GM12878 (cell line): Measurements from ENCODE around the gene PRSS12.

ENCODE experiments used
- CTCF ChIP-seq, 3 experiments: IDR thresholded peaks in 2 of 3; conservative IDR thresholded peaks in 1 of 3; 2 replicates each; pipeline ENCODE4 v1.5.1; 2011; ENCODE audit warnings: low read depth in 3 of 3, low read length in 3 of 3, mild to moderate bottlenecking in 3 of 3, control low read depth in 2 of 3, moderate library complexity in 2 of 3, inconsistent platforms in 1 of 3, mixed read lengths in 1 of 3; ENCODE audit not compliant: control insufficient read depth in 2 of 3, insufficient read depth in 1 of 3; ENCODE audit errors: extremely low read depth in 1 of 3
- E4F1 ChIP-seq: fragments of 450-650 bp; IDR thresholded peaks from 2 replicates; pipeline ENCODE4 v1.6.1; 2018; ENCODE audit warnings: borderline replicate concordance, mild to moderate bottlenecking; ENCODE audit not compliant: partially characterized antibody
- ELK1 ChIP-seq: IDR thresholded peaks from 2 replicates; pipeline ENCODE4 v1.6.1; 2012; ENCODE audit warnings: low read depth, low read length, improper control_type of control experiment
- MXI1 ChIP-seq: fragments of 150-350 bp; IDR thresholded peaks from 2 replicates; pipeline ENCODE4 v1.6.1; 2011; ENCODE audit warnings: low read depth, mild to moderate bottlenecking, inconsistent platforms, low read length, improper control_type of control experiment
- SMARCA5 ChIP-seq: fragments of 450-650 bp; IDR thresholded peaks from 2 replicates; pipeline ENCODE4 v1.6.1; 2017; ENCODE audit warnings: mild to moderate bottlenecking
- TAF1 ChIP-seq: IDR thresholded peaks from 2 replicates; pipeline ENCODE4 v1.6.1; 2011; ENCODE audit warnings: mild to moderate bottlenecking, low read depth, low read length, borderline replicate concordance
- ZNF274 ChIP-seq: IDR thresholded peaks from one replicate; pipeline ENCODE4 v1.8.0; 2011; ENCODE audit not compliant: insufficient read length, insufficient read depth

- TF ChIP-seq E4F1 (no peak), SMARCA5 (no peak), TAF1 (no peak), MXI1 (no peak), CTCF (IDR thresholded peaks at IDR 0.05 in 2 of 3, conservative IDR thresholded peaks at IDR 0.05 in 1 of 3; ENCODE audit: control insufficient read depth in 2 of 3, extremely low read depth in 1 of 3, insufficient read depth in 1 of 3, low read depth in 3 of 3, low read length in 3 of 3) (no peak), ZNF274 (no peak), ELK1 (no peak)
These were observed 6.3 kb downstream of the PRSS12 start for GRCh38 chr4:118346495-118346894.
